Neuronal stem cell (in vitro differentiated cells): ENCODE results near the gene SYT15B.
"Not testable (repeated sequence)": the region's sequence is repeated elsewhere in the genome, so short reads cannot be mapped to it uniquely, and the experiment has no call there.

Experiments used
- DNase-seq: peaks from one replicate; pipeline ENCODE4 v3.0.0-alpha.2; 2013; ENCODE audit warnings: low spot score
- H2AFZ ChIP-seq: one replicate; pipeline ENCODE4 v1.6.1; 2013; ENCODE audit warnings: mild to moderate bottlenecking, low read length, inconsistent platforms
- H2AK5ac ChIP-seq: 2 replicates; pipeline ENCODE4 v1.6.1; 2013; ENCODE audit warnings: low read depth, mild to moderate bottlenecking, inconsistent platforms, low read length, moderate library complexity, mixed read lengths
- H2BK120ac ChIP-seq: 2 replicates; pipeline ENCODE4 v1.6.1; 2013; ENCODE audit warnings: low read depth, mild to moderate bottlenecking, inconsistent platforms, low read length, moderate library complexity, mixed read lengths
- H2BK12ac ChIP-seq: one replicate; pipeline ENCODE4 v1.6.1; 2013; ENCODE audit warnings: low read length, inconsistent platforms
- H2BK15ac ChIP-seq: 2 replicates; pipeline ENCODE4 v1.6.1; 2013; ENCODE audit warnings: mild to moderate bottlenecking, low read length, inconsistent platforms, mixed read lengths
- H2BK5ac ChIP-seq: one replicate; pipeline ENCODE4 v1.6.1; 2013; ENCODE audit warnings: inconsistent platforms, mild to moderate bottlenecking, low read length, moderate library complexity
- H3K14ac ChIP-seq: one replicate; pipeline ENCODE4 v1.6.1; 2013; ENCODE audit warnings: low read length, inconsistent platforms
- H3K18ac ChIP-seq: 2 replicates; pipeline ENCODE4 v1.6.1; 2013; ENCODE audit warnings: low read length, inconsistent platforms
- H3K23ac ChIP-seq: 2 replicates; pipeline ENCODE4 v1.6.1; 2013; ENCODE audit warnings: low read depth, mild to moderate bottlenecking, mixed read lengths, low read length, inconsistent platforms; ENCODE audit not compliant: poor library complexity
- H3K27ac ChIP-seq: replicated peaks from 3 replicates; pipeline ENCODE4 v1.5.1; 2013; ENCODE audit warnings: low read length, inconsistent platforms
- H3K27me3 ChIP-seq, 3 experiments: 2 replicates each; pipeline ENCODE4 v1.6.1; 2013; ENCODE audit warnings: low read length in 3 of 3, mild to moderate bottlenecking in 2 of 3, inconsistent platforms in 1 of 3, low read depth in 1 of 3, mixed read lengths in 1 of 3, moderate library complexity in 1 of 3; ENCODE audit not compliant: control insufficient read depth in 3 of 3, insufficient read depth in 3 of 3
- H3K36me3 ChIP-seq, 2 donors: replicated peaks in 1 of 2; 2 replicates each; pipeline ENCODE4 v1.6.1; 2013; ENCODE audit warnings: low read length in 2 of 2; ENCODE audit not compliant: control insufficient read depth in 2 of 2, insufficient read depth in 2 of 2
- H3K4ac ChIP-seq: 2 replicates; pipeline ENCODE4 v1.6.1; 2013; ENCODE audit warnings: inconsistent platforms, mild to moderate bottlenecking, low read length, moderate library complexity
- H3K4me1 ChIP-seq, 2 donors: 1 replicate in 1 of 2; 2 replicates in 1 of 2; pipeline ENCODE4 v1.6.1; 2013; ENCODE audit warnings: low read length in 2 of 2, low read depth in 1 of 2; ENCODE audit not compliant: control insufficient read depth in 2 of 2, insufficient read depth in 1 of 2
- H3K4me2 ChIP-seq: one replicate; pipeline ENCODE4 v1.6.1; 2013; ENCODE audit warnings: mild to moderate bottlenecking, low read length, inconsistent platforms; ENCODE audit not compliant: insufficient read depth, poor library complexity, severe bottlenecking
- H3K4me3 ChIP-seq, 2 donors: 2 replicates each; pipeline ENCODE4 v1.5.1; 2013; ENCODE audit warnings: low read length in 2 of 2, mild to moderate bottlenecking in 2 of 2, inconsistent platforms in 1 of 2, moderate library complexity in 1 of 2
- H3K79me1 ChIP-seq: one replicate; pipeline ENCODE4 v1.6.1; 2013; ENCODE audit warnings: low read depth, mild to moderate bottlenecking, inconsistent platforms, low read length, moderate library complexity
- H3K9ac ChIP-seq: one replicate; pipeline ENCODE4 v1.6.1; 2013; ENCODE audit warnings: mild to moderate bottlenecking, low read depth, low read length, inconsistent platforms; ENCODE audit not compliant: poor library complexity
- H3K9me3 ChIP-seq, 2 donors: replicated peaks in 1 of 2; 2 replicates each; pipeline versions ENCODE3 to v1.6.1; 2013; ENCODE audit warnings: low read length in 2 of 2, mild to moderate bottlenecking in 2 of 2, inconsistent platforms in 1 of 2, low read depth in 1 of 2, mixed read lengths in 1 of 2, moderate library complexity in 1 of 2; ENCODE audit not compliant: control insufficient read depth in 2 of 2, insufficient read depth in 1 of 2
- H4K8ac ChIP-seq: one replicate; pipeline ENCODE4 v1.6.1; 2013; ENCODE audit warnings: low read depth, mild to moderate bottlenecking, inconsistent platforms, low read length, moderate library complexity
- H4K91ac ChIP-seq: one replicate; pipeline ENCODE4 v1.6.1; 2013; ENCODE audit warnings: low read length, low read depth, mild to moderate bottlenecking, inconsistent platforms; ENCODE audit not compliant: poor library complexity
- WGBS, 2 donors: extraction: QIAGEN DNeasy Blood & Tissue Kit; methylation state at CpG; one replicate each; pipeline ENCODE4 v1.1.7; 2013; ENCODE audit warnings: missing lambda C conversion rate in 2 of 2, mixed read lengths in 1 of 2; ENCODE audit not compliant: insufficient read length in 2 of 2, insufficient replicate concordance in 1 of 2; ENCODE audit errors: extremely low coverage in 2 of 2; 5-methylcytosine and 5-hydroxymethylcytosine counted together

Gene SYT15B

DNA sequence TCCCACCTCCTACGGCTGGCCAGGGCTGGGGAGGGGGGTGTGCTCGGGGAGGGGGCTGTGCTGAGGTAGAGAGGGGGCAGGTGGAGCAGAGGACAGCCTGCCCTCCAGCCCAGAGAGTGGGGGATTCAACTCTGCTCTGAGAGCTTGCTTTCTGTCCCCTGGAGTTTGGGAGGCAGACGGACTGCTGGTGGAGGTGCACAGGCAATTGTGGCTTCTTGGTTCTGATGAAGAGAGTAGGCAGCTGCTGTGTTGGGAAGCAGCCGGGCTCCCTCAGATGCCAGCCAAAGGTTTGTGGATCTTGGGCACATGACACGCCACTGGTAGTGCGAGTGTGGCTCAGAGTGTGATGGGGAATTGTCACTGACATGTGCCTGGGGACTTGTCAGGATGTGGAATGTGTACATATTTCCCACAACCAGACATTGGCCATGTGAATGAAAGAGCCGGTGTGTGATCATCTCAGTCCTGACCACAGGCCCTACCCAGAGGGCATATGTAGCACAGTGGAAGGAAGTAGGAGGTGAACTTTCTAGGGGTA, 5.3 kb upstream of the SYT15B start:
- H3K4me2 ChIP-seq, H2AK5ac ChIP-seq, H2BK12ac ChIP-seq, H4K8ac ChIP-seq, H3K18ac ChIP-seq, H3K23ac ChIP-seq, H3K27me3 ChIP-seq, H2BK5ac ChIP-seq, H3K79me1 ChIP-seq, DNase-seq, H3K9ac ChIP-seq, H2BK120ac ChIP-seq, H3K4me1 ChIP-seq, H3K4me3 ChIP-seq, H3K14ac ChIP-seq, H3K9me3 ChIP-seq, H3K4ac ChIP-seq, H4K91ac ChIP-seq, H2BK15ac ChIP-seq, H3K27ac ChIP-seq, H2AFZ ChIP-seq, H3K36me3 ChIP-seq: not testable (repeated sequence)
- WGBS, 2 donors = no CpG with 5 or more reads among the region's 7 CpGs

DNA sequence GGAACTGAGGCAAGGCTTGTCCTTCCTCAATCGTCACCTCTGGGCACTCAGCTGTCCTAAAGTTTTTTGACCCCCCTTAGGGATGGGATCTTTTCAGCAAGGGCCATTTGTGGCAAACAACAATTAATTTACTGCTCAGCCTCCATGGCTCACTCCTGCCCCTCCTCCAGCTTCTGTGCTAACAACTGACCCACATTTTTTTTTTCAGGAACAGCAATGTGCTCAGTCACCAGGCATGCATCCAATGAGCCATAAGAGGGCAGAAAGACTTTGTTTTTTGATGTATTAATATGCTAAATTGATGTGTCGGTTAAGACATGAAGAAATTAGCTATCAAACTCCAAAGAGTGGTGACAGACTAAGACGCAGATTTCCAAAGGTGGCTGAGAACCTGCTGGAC, 4.7 kb upstream of the SYT15B start:
- not testable (repeated sequence) for H2BK5ac ChIP-seq, H3K36me3 ChIP-seq, H2AFZ ChIP-seq, H3K4ac ChIP-seq, H3K9me3 ChIP-seq, H3K27me3 ChIP-seq, H3K23ac ChIP-seq, H3K4me3 ChIP-seq, H3K9ac ChIP-seq, H3K27ac ChIP-seq, H2BK15ac ChIP-seq, H4K8ac ChIP-seq, H3K79me1 ChIP-seq, DNase-seq, H2BK12ac ChIP-seq, H3K14ac ChIP-seq, H2BK120ac ChIP-seq, H3K4me1 ChIP-seq, H2AK5ac ChIP-seq, H3K18ac ChIP-seq, H3K4me2 ChIP-seq, H4K91ac ChIP-seq
- no CpG with 5 or more reads among the region's 3 CpGs for WGBS, 2 donors

DNA sequence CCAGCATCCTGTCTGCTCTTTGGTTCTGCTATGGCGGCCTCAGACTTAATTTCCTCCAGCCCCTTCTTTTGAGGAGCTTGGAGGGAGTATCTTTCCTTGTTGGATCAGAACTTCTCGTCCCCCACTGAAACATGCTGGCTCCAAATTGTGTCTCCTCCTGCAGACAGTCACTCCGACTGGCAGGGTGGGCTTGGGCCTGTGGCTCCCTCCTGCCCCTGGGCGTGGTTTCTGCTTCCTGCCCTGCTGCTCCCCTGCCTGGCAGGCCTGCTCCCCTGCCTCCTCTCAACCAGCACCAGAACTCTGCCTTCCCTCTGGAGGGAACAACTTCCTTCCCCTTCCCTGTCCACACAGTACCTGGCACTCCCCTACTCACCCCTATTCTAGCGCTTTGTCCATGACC, 3.8 kb upstream of the SYT15B start:
- not testable (repeated sequence) for H3K27ac ChIP-seq, H3K9ac ChIP-seq, H4K8ac ChIP-seq, H2AK5ac ChIP-seq, H3K23ac ChIP-seq, H2BK120ac ChIP-seq, DNase-seq, H3K4me3 ChIP-seq, H2BK12ac ChIP-seq, H2BK15ac ChIP-seq, H3K79me1 ChIP-seq, H3K4ac ChIP-seq, H3K18ac ChIP-seq, H3K14ac ChIP-seq, H3K4me1 ChIP-seq, H3K9me3 ChIP-seq, H4K91ac ChIP-seq, H3K4me2 ChIP-seq, H2AFZ ChIP-seq, H3K27me3 ChIP-seq, H3K36me3 ChIP-seq, H2BK5ac ChIP-seq
- no CpG with 5 or more reads among the region's 5 CpGs for WGBS, 2 donors

DNA sequence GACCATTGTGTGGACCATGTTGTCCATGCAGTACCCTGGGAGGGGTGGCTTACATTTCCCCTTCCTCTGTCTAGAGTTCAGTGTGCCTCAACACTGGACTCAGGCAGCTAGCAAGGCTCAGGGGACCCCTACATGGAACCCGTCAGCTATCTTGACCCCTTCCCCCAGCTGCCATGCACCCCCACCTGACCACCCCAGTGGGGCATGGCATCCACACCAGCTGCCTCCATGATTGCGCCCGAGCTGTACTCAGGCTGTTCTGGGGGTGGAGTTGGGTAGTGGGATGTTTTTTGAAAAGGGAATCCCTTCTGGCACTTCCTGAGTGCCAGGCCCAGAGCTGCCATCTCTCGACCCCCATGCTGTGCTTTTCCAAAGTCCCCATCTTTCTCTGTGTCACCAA, 1.8 kb upstream of the SYT15B start:
- not testable (repeated sequence) for H2BK120ac ChIP-seq, H4K91ac ChIP-seq, H3K4me1 ChIP-seq, H2BK15ac ChIP-seq, H3K9me3 ChIP-seq, H3K4me3 ChIP-seq, H3K14ac ChIP-seq, H3K27me3 ChIP-seq, H2BK12ac ChIP-seq, DNase-seq, H2BK5ac ChIP-seq, H3K79me1 ChIP-seq, H2AFZ ChIP-seq, H4K8ac ChIP-seq, H3K4ac ChIP-seq, H3K36me3 ChIP-seq, H2AK5ac ChIP-seq, H3K18ac ChIP-seq, H3K27ac ChIP-seq, H3K4me2 ChIP-seq, H3K23ac ChIP-seq, H3K9ac ChIP-seq
- no CpG with 5 or more reads among the region's 4 CpGs for WGBS, 2 donors
